ENCODE results near the gene ANTXR2.

- TF ChIP-seq CTCF (IDR thresholded peaks at IDR 0.05; ENCODE audit: low read length): no peak
- no peak for TF ChIP-seq EZH2 (IDR thresholded peaks at IDR 0.05; ENCODE audit: borderline replicate concordance, low read length)
Measured at GRCh38 chr4:79904331-79904730, 168.7 kb downstream of the ANTXR2 start.
